ENCODE results near the gene DNAH3. TPM values are rescaled to one million over a fixed set of nuclear protein-coding genes. Genes with fewer than 3 reads are reported as not detected.

The DNAH3 gene
- total RNA-seq, 1 experiment from 2014 or later, result 0.15 TPM

DNA sequence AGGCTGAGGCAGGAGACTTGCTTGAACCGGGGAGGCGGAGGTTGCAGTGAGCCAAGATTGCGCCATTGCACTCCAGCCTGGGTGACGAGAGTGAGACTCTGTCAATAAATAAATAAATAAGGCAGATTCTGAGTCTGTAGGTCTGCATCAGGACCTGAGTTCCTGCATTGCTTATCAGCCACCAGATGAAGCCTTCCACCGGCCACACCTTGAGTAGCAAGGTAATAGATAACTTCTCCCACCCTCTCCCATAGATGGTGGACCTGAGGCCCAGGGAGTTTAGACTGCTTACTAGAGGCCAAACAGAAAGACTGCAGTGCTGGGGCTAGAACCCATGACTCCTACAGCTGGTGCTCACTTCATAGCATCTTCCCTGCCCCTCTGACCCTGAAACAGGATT is 38.7 kb upstream of the DNAH3 start:
- DNase-seq (ENCODE audit: low read depth, low spot score), result no peak
- H3K9me3 ChIP-seq (ENCODE audit: control insufficient read depth in 1 of 2, insufficient read depth in 1 of 2, low read depth in 1 of 2, low read length in 2 of 2), result no peaks in the 10 kb centered on the region
- ChIA-PET POLR2A (interaction anchor here (3.5 kb wide), 1 partner anchor 112 kb away, joined by 18 read pairs; no protein-coding TSS in a partner anchor), RAD21 (ENCODE audit: low non-redundant PET in 1 of 2, low total read pairs in 2 of 2, uncharacterized antibody in 2 of 2, unreplicated experiment in 2 of 2) (interaction anchor here (0.7 to 2.3 kb wide), 6 partner anchors 72 to 1280 kb away, joined by 3 to 11 read pairs (median 4); no protein-coding TSS in a partner anchor), CTCF (interaction anchor here (0.9 to 5.9 kb wide), 16 partner anchors 10 to 382 kb away, joined by 3 to 101 read pairs (median 4); partner anchors contain the start of gene CRYM)
- no peaks in the 10 kb centered on the region for H4K20me1 ChIP-seq (ENCODE audit: insufficient read depth)
- intact Hi-C loops (cut with micrococcal nuclease), result no loop called here
- H3K4me2 ChIP-seq (ENCODE audit: low read length), result peak overlapping the region; percentile 89
- H2AFZ ChIP-seq (ENCODE audit: low read depth, low read length, poor library complexity, severe bottlenecking), result peak overlapping the region; percentile 80
- H3K36me3 ChIP-seq (ENCODE audit: control insufficient read depth in 1 of 2, insufficient read depth in 2 of 2, low read length in 2 of 2), result no peaks in the 10 kb centered on the region
- no peak overlapping the region for H3K27ac ChIP-seq (ENCODE audit: low read depth, low read length)
- peak overlapping the region in 1 of 2 experiments; percentile 54; a peak in 1 of 4 replicates for H3K4me3 ChIP-seq (replicated peaks in 1 of 2; ENCODE audit: low read depth in 1 of 2, low read length in 2 of 2)
- peaks cover 8 to 17% of the 10 kb centered on the region in 2 experiments; a peak in 3 of 4 replicates for H3K4me1 ChIP-seq (ENCODE audit: control insufficient read depth in 1 of 2, insufficient read depth in 2 of 2, low read length in 2 of 2)
- ATAC-seq, result 0 out of 2 replicates have a peak, but pooled peaks have one; percentile 4
- no peaks in the 10 kb centered on the region for H3K27me3 ChIP-seq (ENCODE audit: insufficient read depth, low read length)
- H3K9ac ChIP-seq (ENCODE audit: low read length), result no peak overlapping the region
- TF ChIP-seq YY1 (IDR thresholded peaks at IDR 0.05; ENCODE audit: extremely low read depth, insufficient replicate concordance, low read depth, low read length), result no peak
- TF ChIP-seq, protein P1, sequence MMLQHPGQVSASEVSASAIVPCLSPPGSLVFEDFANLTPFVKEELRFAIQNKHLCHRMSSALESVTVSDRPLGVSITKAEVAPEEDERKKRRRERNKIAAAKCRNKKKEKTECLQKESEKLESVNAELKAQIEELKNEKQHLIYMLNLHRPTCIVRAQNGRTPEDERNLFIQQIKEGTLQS (IDR thresholded peaks at IDR 0.05), result no peak
- no peak for TF ChIP-seq ZNF274 (IDR thresholded peaks at IDR 0.05; ENCODE audit: low read depth, low read length)
- TF ChIP-seq EGR1 (IDR thresholded peaks at IDR 0.05; ENCODE audit: low read depth), result no peak
- TF ChIP-seq, protein P2, sequence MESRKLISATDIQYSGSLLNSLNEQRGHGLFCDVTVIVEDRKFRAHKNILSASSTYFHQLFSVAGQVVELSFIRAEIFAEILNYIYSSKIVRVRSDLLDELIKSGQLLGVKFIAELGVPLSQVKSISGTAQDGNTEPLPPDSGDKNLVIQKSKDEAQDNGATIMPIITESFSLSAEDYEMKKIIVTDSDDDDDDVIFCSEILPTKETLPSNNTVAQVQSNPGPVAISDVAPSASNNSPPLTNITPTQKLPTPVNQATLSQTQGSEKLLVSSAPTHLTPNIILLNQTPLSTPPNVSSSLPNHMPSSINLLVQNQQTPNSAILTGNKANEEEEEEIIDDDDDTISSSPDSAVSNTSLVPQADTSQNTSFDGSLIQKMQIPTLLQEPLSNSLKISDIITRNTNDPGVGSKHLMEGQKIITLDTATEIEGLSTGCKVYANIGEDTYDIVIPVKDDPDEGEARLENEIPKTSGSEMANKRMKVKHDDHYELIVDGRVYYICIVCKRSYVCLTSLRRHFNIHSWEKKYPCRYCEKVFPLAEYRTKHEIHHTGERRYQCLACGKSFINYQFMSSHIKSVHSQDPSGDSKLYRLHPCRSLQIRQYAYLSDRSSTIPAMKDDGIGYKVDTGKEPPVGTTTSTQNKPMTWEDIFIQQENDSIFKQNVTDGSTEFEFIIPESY (IDR thresholded peaks at IDR 0.05; ENCODE audit: extremely low read depth, insufficient replicate concordance, low read length), result no peak
- no peak for TF ChIP-seq EZH2 (IDR thresholded peaks at IDR 0.05)
- no peak for TF ChIP-seq POLR2AphosphoS5 (IDR thresholded peaks at IDR 0.05; ENCODE audit: low read depth, low read length)
- TF ChIP-seq JUND (IDR thresholded peaks at IDR 0.05), result no peak
- no peak for TF ChIP-seq SP1 (IDR thresholded peaks at IDR 0.05; ENCODE audit: low read depth)
- H3K9me2 ChIP-seq (ENCODE audit: insufficient read depth), result no peaks in the 10 kb centered on the region
- H3K79me2 ChIP-seq (ENCODE audit: insufficient read depth, low read length), result no peaks in the 10 kb centered on the region
- BruUV-seq (replicated peaks), result no TSS peak
